Activated naive CD4-positive, alpha-beta T cell (primary cell): ENCODE data around the gene ZNF699.
A peak's percentile ranks its signal among the peaks of the same experiment; 100 is the strongest.
"Not testable (repeated sequence)": the region's sequence is repeated elsewhere in the genome, so short reads cannot be mapped to it uniquely, and the experiment has no call there.

ENCODE experiments used
- DNase-seq, 4 experiments: peaks; one replicate each; lab custom pipeline; 2025; lab: John Stamatoyannopoulos, UW

The ZNF699 gene

DNA sequence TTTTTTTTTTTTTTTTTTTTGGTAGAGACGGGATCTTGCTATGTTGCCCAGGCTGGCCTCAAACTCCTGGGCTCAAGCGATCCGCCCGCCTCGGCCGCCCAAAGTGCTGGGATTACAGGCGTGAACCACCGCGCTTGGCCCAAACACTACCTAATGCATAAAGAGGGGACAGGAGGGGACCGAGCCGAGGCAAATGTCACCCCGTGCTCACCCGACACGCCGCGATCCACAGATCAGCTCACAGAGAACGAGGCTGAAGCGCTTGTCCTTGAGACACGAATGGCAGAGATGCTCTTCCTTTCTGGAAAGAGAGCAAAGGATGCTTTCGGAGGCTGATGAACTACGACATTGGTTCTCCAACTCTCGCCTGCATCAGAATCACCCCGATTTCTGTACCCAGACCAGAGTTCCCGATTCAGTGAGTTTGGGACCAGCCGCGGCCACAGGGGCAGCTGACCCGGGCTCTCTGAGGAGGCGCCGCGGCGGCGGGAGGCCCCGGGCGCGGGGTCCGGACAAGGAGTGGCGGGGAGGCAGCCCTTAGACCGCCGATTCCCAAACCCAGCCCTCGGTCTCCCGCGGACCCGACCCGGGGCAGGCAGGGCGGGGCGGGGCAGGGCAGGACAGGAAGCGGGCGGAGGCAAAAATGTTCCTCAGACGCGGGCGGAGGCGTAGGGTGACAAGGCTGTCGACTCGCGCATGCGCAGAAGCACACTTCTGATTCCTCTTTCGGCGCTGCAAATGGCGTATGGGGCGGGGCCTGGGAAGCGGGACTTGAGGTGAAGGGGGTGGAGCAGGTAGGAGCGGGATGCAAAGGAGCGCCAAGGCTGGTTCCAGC, at the start of gene ZNF699:
Gene ZNF699 (minus strand): TSS at position 700 of the 835 bp plus-strand sequence. CDS start 4,719 bp downstream, outside the sequence.
- peak; percentile 90 to 96 (median 94) for DNase-seq

DNA sequence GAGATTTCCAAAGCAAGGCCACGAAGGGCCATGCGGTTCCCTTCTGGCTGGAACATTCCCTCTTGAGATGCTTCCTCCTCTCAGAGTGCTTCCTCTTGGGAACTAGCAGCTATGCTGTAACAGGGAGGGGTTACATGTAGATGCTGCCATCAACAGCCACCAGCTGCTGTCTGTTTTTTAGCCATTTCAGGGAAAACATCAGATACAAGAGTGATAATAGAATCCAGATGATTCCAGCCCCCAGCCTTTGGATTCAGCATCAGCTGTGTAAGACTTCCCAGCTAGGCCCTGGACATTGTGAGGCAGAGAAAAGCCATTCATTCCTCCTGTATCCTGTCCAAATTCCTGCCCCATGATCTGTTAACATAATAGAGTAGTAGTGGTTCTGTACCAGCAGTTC, 45.0 kb upstream of the ZNF699 start:
- no peak for DNase-seq

DNA sequence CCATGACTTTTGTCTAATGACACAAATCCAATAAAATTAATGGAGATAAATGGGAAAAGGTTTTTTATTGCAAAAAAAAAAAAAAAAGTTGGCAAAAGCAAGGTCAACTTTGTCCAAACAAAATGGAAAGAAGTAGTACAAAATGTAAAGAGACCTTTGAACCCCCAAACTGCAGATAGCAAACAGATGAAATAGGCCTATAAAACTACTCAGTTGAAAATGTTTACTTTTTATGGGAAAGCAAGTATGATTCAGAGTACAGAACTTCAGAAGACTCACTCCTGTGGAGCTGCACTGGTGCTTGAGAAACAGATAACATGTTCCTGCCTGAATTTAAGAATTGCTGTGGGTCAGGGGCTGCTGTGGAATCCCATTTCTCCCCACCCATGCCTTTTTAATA, 43.4 kb upstream of the ZNF699 start:
- no peak for DNase-seq

DNA sequence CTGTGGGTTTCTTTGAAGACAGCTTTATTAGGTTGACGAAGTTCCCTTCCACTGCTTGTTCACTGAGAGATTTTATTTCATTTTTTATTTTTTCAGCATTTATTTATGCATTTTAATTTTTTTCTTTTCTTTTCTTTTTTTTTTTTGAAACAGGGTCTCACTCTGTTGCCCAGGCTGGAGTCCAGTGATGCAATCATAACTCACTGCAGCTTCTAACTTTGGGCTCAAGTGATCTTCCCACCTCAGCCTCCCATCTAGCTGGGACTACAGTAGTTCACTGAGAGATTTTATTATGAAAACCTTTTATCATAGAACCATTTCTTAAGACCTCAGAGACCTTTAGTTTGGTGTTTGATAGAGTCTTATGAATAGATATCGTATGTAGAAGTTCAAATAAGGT, 42.9 kb upstream of the ZNF699 start:
- DNase-seq, result no peak

DNA sequence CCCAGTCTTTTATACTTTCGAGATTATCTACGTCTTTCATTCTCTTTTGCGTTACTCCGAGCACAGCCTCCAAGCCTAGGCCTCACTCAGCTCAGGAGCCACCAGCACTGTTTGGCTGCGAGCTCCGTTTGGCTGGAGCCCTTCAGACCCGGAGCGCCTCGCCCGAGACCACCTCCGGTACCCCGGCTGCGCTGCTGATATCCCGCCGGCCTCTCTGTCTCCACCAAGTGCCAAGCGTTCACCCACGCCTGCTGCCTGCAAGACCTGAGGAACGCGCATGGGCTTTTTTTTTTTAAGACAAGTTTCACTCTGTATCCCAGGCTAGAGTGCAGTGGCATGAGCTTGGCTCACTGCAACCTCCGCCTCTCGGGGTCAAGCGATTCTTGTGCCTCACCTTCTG, 39.0 kb upstream of the ZNF699 start:
- DNase-seq, result no peak

DNA sequence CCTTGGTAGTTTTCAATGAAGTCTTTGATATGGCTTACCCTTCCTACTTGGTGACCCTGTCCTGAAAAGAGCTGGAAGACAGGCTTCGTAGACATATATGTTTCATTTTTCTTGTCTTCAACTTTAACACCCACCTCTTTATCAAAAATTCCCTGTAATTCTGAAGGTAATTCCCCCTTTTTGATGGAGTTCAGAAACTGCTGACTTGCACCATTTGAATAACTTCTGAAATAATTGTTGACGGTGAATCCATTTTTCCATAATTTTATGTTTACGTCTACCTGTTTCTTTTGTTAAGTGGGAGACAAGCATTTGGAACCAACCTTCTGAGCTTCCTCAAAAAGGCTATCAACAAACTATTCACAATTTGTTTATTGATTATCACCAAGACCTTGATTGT, 38.6 kb upstream of the ZNF699 start:
- no peak for DNase-seq

DNA sequence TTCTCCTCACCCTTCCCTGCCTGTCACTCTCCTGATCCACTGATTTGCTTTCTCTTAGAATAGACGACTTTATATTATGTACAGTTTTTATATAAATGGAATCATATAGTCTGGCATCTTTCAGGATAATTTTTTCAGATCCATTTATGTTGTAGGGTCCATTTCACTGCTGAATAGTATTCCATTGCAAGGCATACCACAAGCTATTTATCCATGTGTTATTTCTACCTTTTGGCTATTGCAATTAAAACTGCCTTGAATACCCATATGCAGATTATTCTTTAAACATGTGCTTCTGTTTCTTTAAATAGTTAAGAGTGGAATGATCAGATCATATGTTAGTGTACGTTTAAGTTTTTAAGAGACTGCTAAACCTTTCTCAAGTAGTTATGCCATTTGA, 35.4 kb upstream of the ZNF699 start:
- DNase-seq, result no peak

DNA sequence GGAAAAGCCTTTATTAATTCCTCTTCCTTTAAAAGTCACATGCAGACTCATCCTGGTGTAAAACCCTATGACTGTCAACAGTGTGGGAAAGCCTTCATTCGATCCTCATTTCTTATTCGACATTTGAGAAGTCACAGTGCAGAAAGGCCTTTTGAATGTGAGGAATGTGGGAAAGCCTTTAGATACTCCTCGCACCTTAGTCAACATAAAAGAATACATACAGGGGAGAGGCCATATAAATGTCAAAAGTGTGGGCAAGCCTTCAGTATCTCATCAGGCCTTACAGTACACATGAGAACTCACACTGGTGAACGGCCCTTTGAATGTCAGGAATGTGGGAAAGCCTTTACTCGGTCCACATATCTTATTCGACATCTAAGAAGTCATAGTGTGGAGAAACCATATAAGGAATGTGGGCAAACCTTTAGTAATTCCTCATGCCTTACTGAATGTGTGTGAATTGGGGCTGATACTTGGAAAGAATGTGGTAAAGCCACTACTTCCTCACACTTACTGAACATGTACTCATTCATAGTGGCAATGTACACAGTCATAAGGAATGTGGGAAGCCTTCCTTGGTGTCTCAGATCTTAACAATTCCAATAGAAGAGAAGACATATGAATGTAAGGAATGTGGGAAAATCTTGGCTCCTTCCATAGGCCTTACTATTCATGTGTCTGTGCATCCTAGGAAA, 33.1 kb upstream of the ZNF699 start:
- DNase-seq, result no peak

DNA sequence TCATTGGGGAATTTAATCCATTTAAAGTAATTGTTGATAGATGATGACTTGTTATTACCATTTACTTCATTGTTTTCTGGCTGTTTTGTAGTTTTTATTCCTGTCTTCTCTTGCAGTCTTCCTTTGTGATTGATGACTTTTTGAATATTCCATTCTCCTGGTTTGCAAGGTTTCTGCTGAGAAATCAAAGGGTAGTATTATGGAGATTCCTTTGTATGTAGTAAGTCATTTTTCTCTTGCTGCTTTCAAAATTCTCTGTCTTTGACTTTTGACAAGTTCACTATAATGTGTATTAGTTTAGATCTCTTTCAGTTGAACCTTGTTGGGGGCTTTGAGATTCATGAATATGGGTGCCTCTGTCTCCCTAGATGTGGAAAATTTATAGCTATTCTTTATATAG, 20.4 kb upstream of the ZNF699 start:
- no peak for DNase-seq

DNA sequence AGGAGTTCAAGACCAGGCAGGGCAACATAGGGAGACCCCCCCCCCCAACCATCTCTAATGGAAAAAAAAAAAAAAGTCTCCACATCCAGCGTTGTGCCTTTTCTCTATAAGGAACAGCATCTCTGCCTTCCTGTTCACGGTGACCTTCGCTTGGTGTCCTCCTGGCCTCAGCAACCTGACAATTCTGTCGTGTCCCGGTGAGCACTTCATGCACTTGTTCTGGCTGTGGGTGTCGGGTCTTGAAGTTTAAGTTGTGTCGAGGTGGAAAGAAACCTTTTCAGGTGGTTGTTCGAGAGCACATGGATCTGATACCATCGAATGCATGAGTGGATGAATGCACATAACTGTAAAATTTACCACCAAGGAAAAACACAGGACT, 14.9 kb upstream of the ZNF699 start:
- DNase-seq, result no peak

DNA sequence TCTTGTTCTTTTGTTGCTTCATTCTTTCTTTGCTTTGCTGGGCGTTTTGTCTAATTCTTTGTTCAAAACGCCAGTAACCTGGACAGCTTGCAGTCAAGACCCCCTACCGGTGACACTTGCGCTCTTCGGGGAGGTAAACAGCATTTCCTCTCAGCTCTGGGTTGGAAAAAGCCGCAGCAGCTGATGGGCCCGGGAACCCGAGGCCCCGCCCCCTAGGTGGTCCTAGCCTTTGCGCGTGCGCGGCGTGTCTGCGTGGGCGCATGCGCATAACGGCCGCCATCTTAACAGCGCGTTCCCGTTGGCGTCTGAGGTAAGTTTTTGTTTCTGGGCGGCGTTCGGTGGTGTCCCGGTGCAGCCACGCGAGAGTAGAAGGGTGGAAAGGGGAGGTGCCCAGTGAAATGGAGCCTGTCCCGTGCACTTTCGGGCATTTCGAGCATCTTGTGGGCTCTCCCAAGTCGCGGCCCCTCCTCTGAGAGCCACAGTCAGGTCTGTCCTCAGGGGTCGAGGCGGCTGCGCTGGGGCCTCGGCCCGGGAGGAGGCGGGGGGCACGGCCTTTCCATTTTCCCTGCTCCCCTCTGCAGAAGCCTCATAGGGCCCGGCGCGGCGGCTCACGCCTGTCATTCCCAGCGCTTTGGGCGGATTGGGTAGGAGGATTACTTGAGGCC, 14.4 kb upstream of the ZNF699 start, which contains the start of gene ZNF559:
Gene ZNF559 (plus strand): TSS at position 261 of the 665 bp plus-strand sequence. CDS start 14,371 bp downstream, outside the sequence.
- DNase-seq, result peak; percentile 92 to 96 (median 96)

DNA sequence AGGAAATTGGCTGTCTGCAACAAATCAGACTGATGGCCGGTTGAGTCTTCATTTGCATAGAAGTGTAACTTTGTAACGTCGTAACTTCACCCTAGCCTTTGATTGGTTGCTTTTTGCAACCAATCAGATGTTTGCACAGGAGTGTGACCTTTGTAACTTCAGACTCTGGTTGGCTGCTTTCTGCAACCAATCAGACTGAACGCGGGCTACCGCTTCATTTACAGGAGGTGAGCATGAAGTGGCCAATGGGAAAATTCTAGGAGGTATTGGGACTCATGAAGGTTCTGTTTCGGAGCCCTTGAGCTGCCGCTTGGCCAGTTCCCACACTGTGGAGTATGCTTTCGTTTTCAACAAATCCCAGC, 13.9 kb upstream of the ZNF699 start:
- DNase-seq, result peak in 1 of 4 experiments; percentile 32

DNA sequence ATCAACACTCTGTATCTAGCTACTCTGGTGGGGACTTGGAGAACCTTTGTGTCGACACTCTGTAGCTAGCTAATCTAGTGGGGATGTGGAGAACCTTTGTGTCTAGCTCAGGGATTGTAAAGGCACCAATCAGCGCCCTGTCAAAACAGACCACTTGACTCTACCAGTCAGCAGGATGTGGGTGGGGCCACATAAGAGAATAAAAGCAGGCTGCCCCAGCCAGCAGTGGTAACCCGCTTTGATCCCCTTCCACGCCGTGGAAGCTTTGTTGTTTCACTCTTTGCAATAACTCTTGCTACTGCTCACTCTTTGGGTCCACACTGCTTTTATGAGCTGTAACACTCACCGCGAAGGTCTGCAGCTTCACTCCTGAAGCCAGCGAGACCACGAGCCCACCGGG, 12.6 kb upstream of the ZNF699 start:
- not testable (repeated sequence) for DNase-seq

DNA sequence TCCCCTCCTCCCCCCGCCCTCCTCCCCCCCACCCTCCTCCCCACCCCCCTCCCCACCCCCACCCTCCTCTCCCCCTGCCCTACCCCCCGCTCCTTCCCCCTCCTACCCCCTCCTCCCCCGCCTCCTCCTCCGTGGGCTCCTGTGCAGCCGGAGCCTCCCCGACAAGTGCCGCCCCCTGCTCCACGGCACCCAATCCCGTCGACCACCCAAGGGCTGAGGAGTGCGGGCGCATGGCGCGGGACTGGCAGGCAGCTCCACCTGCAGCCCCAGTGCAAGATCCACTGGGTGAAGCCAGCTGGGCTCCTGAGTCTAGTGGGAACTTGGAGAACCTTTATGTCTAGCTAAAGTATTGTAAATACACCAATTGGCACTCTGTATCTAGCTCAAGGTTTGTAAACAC, 12.1 kb upstream of the ZNF699 start:
- not testable (repeated sequence) for DNase-seq

DNA sequence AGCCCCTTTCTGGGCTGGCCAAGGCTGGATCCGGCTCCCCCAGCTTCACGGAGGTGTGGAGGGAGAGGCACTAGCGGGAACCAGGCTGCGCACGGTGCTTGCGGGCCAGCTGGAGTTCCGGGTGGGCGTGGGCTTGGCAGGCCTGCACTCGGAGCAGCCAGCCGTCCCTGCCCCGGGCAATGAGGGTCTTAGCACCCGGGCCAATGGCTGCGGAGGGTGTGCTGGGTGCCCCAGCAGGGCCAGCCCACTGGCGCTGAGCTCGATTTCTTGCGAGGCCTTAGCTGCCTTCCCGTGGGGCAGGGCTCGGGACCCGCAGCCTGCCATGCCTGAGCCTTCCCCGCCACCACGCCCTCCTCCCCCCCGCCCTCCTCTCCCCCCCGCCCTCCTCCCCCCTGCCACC, 11.7 kb upstream of the ZNF699 start:
- no peak for DNase-seq

DNA sequence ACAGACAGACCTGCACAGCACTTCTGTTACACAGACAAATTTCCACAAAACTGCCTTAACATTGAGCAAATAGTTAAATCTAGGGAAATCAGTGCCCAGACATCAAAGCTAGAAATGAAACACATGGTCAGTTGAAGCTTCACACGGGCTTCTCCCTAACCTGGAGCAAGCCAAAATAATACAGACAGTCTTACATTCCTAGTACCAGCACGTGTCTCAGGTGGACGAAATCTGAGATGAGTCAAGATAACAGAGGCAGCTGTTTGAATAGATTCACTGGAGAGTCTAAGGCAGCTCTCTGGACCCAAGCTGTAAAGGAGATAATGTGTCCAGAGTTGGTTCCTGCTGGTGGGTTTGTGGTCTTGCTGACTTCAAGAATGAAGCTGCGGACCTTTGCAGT, 4.1 kb upstream of the ZNF699 start:
- DNase-seq, result no peak

DNA sequence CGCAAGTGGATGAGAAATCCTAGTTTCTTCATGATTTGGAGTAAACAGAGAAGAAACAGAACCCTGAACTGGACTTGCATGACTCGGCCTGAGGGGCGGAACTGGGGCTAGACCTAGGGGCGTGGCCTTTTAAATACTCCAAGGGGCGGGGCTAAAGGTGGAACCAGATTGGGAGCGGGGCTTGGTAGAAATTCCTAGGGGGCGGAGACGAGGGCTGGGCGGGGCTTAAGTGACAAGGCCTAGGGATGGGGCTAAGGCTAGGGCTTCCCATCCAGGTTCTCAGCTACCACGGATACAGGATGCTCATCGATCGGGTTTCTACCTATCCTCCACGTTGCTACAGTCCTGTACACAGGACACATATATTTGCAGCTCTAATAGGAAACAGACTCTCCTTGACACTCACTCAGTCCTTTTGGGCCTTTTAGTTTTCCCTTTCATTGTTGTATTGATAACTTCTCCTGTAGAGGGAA, 372 bp upstream of the ZNF699 start:
- DNase-seq, result peak in 2 of 4 experiments; percentile 84 to 90

DNA sequence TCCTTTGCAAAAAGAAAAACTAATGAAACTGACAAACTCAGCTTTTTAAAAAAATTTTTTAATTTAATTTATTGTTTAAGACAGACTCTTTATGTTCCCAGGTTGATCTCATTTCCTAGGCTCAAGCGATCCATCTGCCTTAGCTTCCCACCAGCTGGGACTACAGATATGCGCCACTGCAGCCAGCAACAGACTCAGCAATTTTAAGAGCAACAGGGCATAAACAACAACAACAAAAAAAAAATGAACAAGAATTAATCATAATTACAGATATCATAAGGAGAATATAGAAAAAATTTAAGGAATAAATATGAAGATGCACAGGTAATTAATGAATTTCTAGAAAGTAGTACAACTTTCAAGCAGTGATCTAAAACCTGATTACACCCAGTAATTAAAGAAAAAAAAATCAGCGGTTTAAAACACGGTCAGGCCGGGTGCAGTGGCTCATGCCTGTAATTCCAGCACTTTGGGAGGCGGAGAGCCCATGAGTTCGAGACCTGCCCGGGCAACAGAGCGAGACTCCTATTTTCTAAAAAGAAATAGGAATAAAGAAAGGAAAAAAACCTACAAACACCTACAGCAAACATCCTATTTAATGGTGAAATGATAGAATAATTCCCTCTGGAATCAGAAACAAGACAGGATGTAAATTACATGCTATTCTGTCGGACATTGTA, 1.4 kb downstream of the ZNF699 start:
- no peak for DNase-seq

DNA sequence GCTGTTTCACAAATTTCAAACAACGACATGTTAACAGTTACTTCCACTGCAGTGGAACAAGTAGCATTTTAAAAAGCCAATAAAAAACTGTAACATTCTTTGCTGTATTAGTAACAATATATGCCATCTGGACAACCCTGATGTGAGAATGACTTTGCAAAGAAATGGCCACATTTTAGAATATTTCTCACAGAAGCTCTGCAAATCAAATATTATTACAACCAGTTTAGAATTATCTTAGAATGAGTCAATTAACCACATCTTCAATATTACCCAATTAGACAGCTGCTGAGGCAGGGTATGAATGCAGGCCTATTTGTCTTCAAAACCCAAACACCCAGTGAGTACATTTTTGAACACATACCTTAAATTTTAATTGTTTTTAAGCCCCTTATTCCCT, 3.2 kb downstream of the ZNF699 start:
- DNase-seq, result no peak

DNA sequence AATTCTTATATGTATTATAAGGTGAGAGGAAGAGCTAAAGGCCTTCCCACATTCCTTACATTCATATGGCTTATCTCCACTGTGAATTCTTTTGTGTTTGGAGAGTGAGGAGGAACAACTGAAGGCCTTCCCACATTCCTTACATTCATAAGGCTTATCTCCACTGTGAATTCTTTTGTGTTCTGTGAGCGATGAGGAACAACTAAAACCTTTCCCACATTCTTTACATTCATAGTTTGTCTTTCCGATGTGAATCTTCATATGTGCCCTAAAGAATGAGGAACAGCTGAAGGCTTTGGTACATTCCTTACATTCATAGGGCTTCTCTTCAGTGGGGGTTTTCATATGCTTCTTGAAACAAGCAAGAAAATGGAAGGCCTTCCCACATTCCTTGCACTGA, 13.3 kb downstream of the ZNF699 start:
- DNase-seq, result no peak

DNA sequence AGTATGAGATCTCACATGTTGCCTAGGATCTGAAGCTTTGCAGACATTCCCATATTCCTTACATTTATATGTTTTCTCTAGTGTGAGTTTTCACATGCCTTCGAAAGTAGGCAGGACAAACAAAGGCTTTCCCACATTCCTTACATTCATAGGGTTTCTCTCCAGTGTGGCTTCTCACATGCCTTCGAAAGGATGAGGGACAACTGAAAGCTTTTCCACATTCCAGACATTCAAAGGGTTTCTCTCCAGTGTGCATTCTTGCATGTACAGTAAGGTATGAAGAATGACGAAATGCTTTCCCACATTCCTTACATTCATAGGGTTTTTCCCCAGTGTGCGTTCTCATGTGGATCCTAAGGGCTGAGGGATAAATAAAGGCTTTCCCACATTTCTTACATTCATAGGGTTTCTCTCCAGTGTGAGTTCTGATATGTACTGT, 14.2 kb downstream of the ZNF699 start:
- DNase-seq, result no peak
